ENCODE measurements around the gene DOCK2. TPM values are rescaled to one million over a fixed set of nuclear protein-coding genes. Genes with fewer than 3 reads are reported as not detected.

Gene DOCK2
- polyA plus RNA-seq, 3 donors = 57.5 to 178 (median 115) TPM

GRCh38 chr5:170011751-170012150 is 374.7 kb downstream of the DOCK2 start:
- Histone ChIP-seq H3K9ac (ENCODE audit: insufficient read depth, low read length, poor library complexity, severe bottlenecking) (no peak overlapping the region), H3K4me3 (replicated peaks in 1 of 3; ENCODE audit: low read depth in 2 of 3, low read length in 3 of 3) (no peak overlapping the region), H3K36me3 (replicated peaks in 1 of 2; ENCODE audit: control insufficient read depth in 1 of 2, insufficient read depth in 2 of 2, low read length in 2 of 2) (peaks cover 78 to 99% of the 10 kb centered on the region in 2 donors), H3K27me3 (ENCODE audit: control insufficient read depth in 2 of 2, insufficient read depth in 2 of 2, low read length in 2 of 2) (no peaks in the 10 kb centered on the region), H3K4me2 (replicated peaks; ENCODE audit: extremely low read depth, low read length, poor library complexity, severe bottlenecking) (no peak overlapping the region), H3K27ac (ENCODE audit: low read depth in 1 of 2, low read length in 2 of 2) (no peak overlapping the region), H2AFZ (ENCODE audit: insufficient read depth, low read depth, low read length, poor library complexity, severe bottlenecking) (no peak overlapping the region), H3K4me1 (ENCODE audit: control insufficient read depth in 1 of 2, insufficient read depth in 2 of 2, low read length in 2 of 2) (no peaks in the 10 kb centered on the region), H3K9me3 (replicated peaks in 1 of 2; ENCODE audit: control insufficient read depth in 1 of 2, insufficient read depth in 1 of 2, low read length in 2 of 2) (no peaks in the 10 kb centered on the region), H4K20me1 (ENCODE audit: insufficient read depth, low read length) (peaks cover 29% of the 10 kb centered on the region), H3K79me2 (ENCODE audit: insufficient read depth, low read length) (no peaks in the 10 kb centered on the region)
- Mint-ChIP-seq H3K9me3 (no peaks in the 10 kb centered on the region), H3K27me3 (ENCODE audit: low read depth in 3 of 3) (peaks cover 0 to 1% (median 0%) of the 10 kb centered on the region in 3 donors), H3K36me3 (peaks cover 78 to 88% of the 10 kb centered on the region in 2 donors), H3K4me1 (no peaks in the 10 kb centered on the region), H3K4me3 (no peak overlapping the region), H3K27ac (no peak overlapping the region)
- intact Hi-C loops (cut with micrococcal nuclease) = no loop called here
- WGBS (ENCODE audit: insufficient coverage) = no CpG with 5 or more reads among the region's 2 CpGs
- no peak for TF ChIP-seq CTCF (IDR thresholded peaks at IDR 0.05)
- no peak for DNase-seq

DNA sequence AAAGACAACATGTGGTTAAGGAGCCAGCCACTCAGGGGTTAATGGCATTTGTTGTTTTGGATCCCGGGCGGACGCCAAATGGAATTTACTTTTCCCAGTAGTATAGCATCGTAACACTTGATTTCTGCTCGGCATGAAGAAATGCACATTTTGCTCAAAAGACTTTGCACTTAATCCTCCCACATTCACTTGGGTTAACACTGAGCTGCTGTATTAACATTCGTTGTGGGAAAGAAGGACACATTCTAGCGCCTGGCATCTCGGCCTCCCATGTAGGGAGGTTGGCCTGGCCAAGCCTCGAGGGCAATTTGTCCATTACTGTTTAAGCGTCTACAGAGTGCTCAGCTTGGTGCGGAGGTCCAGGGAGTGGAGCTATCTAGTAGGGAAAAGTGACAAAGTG is 375.5 kb downstream of the DOCK2 start:
- H3K36me3 Mint-ChIP-seq = peaks cover 80 to 90% of the 10 kb centered on the region in 2 donors
- Histone ChIP-seq H3K27ac (ENCODE audit: low read depth in 1 of 2, low read length in 2 of 2) (no peak overlapping the region), H3K9ac (ENCODE audit: insufficient read depth, low read length, poor library complexity, severe bottlenecking) (no peak overlapping the region), H2AFZ (ENCODE audit: insufficient read depth, low read depth, low read length, poor library complexity, severe bottlenecking) (no peak overlapping the region), H3K27me3 (ENCODE audit: control insufficient read depth in 2 of 2, insufficient read depth in 2 of 2, low read length in 2 of 2) (no peaks in the 10 kb centered on the region), H3K9me3 (replicated peaks in 1 of 2; ENCODE audit: control insufficient read depth in 1 of 2, insufficient read depth in 1 of 2, low read length in 2 of 2) (no peaks in the 10 kb centered on the region), H4K20me1 (ENCODE audit: insufficient read depth, low read length) (peaks cover 26% of the 10 kb centered on the region), H3K79me2 (ENCODE audit: insufficient read depth, low read length) (no peaks in the 10 kb centered on the region), H3K36me3 (replicated peaks in 1 of 2; ENCODE audit: control insufficient read depth in 1 of 2, insufficient read depth in 2 of 2, low read length in 2 of 2) (peaks cover 80 to 99% of the 10 kb centered on the region in 2 donors), H3K4me2 (replicated peaks; ENCODE audit: extremely low read depth, low read length, poor library complexity, severe bottlenecking) (no peak overlapping the region), H3K4me1 (ENCODE audit: control insufficient read depth in 1 of 2, insufficient read depth in 2 of 2, low read length in 2 of 2) (no peaks in the 10 kb centered on the region), H3K4me3 (replicated peaks in 1 of 3; ENCODE audit: low read depth in 2 of 3, low read length in 3 of 3) (no peak overlapping the region)
- H3K27ac Mint-ChIP-seq = no peak overlapping the region
- 94% methylated on average over 9 of the region's 11 CpGs for WGBS (ENCODE audit: insufficient coverage)
- DNase-seq = no peak
- intact Hi-C loops (cut with micrococcal nuclease) = no loop called here
- TF ChIP-seq CTCF (IDR thresholded peaks at IDR 0.05) = no peak
- H3K9me3 Mint-ChIP-seq = no peaks in the 10 kb centered on the region
- H3K27me3 Mint-ChIP-seq (ENCODE audit: low read depth in 3 of 3) = peaks cover 0 to 1% (median 0%) of the 10 kb centered on the region in 3 donors
- no peak overlapping the region for H3K4me3 Mint-ChIP-seq
- H3K4me1 Mint-ChIP-seq = no peaks in the 10 kb centered on the region

All from CD14-positive monocyte (primary cell).